Keratinocyte (primary cell): ENCODE data around the gene OSGIN1. TPM values are rescaled to one million over a fixed set of nuclear protein-coding genes. Genes with fewer than 3 reads are reported as not detected.

Experiments used
- DNase-seq: peaks from one replicate; pipeline ENCODE4 v3.0.0-alpha.2; 2011; ENCODE audit warnings: low read depth, missing footprints, low spot score
- FAIRE-seq: peaks from 2 replicates; lab custom pipeline; 2011; peaks lifted over from hg19 to GRCh38; lab: Jason Lieb, UNC
- H2AFZ ChIP-seq: 2 replicates; pipeline ENCODE4 v1.6.0; 2012; ENCODE audit warnings: low read length, control low read depth, inconsistent platforms; ENCODE audit not compliant: control insufficient read depth
- H3K27ac ChIP-seq: 2 replicates; pipeline ENCODE4 v1.5.1; 2011; ENCODE audit warnings: low read length; ENCODE audit not compliant: control insufficient read depth, insufficient read depth
- H3K27me3 ChIP-seq: 3 replicates; pipeline ENCODE4 v1.6.0; 2011; ENCODE audit warnings: low read length; ENCODE audit not compliant: control insufficient read depth, insufficient read depth; ENCODE audit errors: extremely low read depth
- H3K36me3 ChIP-seq, 2 experiments: 2 replicates in 1 of 2; 3 replicates in 1 of 2; pipeline ENCODE4 v1.5.1; 2011; ENCODE audit warnings: low read length in 2 of 2, mild to moderate bottlenecking in 1 of 2; ENCODE audit not compliant: control insufficient read depth in 2 of 2, insufficient read depth in 2 of 2; ENCODE audit errors: extremely low read depth in 1 of 2
- H3K4me1 ChIP-seq: 3 replicates; pipeline ENCODE4 v1.5.1; 2011; ENCODE audit warnings: low read length; ENCODE audit not compliant: control insufficient read depth, insufficient read depth; ENCODE audit errors: extremely low read depth
- H3K4me2 ChIP-seq: 3 replicates; pipeline ENCODE4 v1.6.0; 2011; ENCODE audit warnings: low read depth, low read length; ENCODE audit not compliant: control insufficient read depth, insufficient read depth; ENCODE audit errors: extremely low read depth
- H3K4me3 ChIP-seq, 3 experiments: fragments of 200-600 bp in 1 of 3; sonication (generic) in 1 of 3; 2 replicates in 2 of 3; 3 replicates in 1 of 3; pipeline ENCODE4 v1.5.1; 2011 to 2016; ENCODE audit warnings: low read length in 3 of 3, mild to moderate bottlenecking in 3 of 3, control low read depth in 2 of 3, inconsistent platforms in 1 of 3, low read depth in 1 of 3, mixed read lengths in 1 of 3, mixed run types in 1 of 3, moderate library complexity in 1 of 3; ENCODE audit not compliant: control insufficient read depth in 2 of 3, insufficient read depth in 2 of 3; ENCODE audit errors: extremely low read depth in 1 of 3
- H3K79me2 ChIP-seq: 2 replicates; pipeline ENCODE4 v1.6.0; 2012; ENCODE audit warnings: low read length; ENCODE audit not compliant: control insufficient read depth, insufficient read depth
- H3K9ac ChIP-seq: 3 replicates; pipeline ENCODE4 v1.6.0; 2011; ENCODE audit warnings: low read length; ENCODE audit not compliant: control insufficient read depth, insufficient read depth; ENCODE audit errors: extremely low read depth
- H3K9me1 ChIP-seq: 3 replicates; pipeline ENCODE4 v1.6.0; 2011; ENCODE audit warnings: low read length; ENCODE audit not compliant: control insufficient read depth, insufficient read depth; ENCODE audit errors: extremely low read depth
- H3K9me3 ChIP-seq: 2 replicates; pipeline ENCODE4 v1.5.1; 2012; ENCODE audit warnings: low read depth, low read length; ENCODE audit not compliant: control insufficient read depth
- H4K20me1 ChIP-seq: 3 replicates; pipeline ENCODE4 v1.6.0; 2011; ENCODE audit warnings: low read length; ENCODE audit not compliant: control insufficient read depth, insufficient read depth; ENCODE audit errors: extremely low read depth
- EZH2 ChIP-seq: IDR thresholded peaks from one replicate; pipeline ENCODE4 v1.6.1; 2012; ENCODE audit warnings: inconsistent platforms, mild to moderate bottlenecking, low read length, moderate library complexity
- dilution Hi-C: fragments of 300-500 bp; cut with MboI; formaldehyde crosslinking; loops from one replicate; pipeline ENCODE4 v1.7.0; 2020; ENCODE audit warnings: low sequenced_read_pairs; ENCODE audit not compliant: extremely low pct_ligation_motif_present
- polyA plus RNA-seq, 5 experiments: library from polyadenylated mRNA; depleted of rRNA in 3 of 5; stranded (reverse) in 3 of 5; stranded (forward) in 1 of 5; unstranded in 1 of 5; fragments of >200 nt; gene quantifications; 1 replicate in 1 of 5; 2 replicates in 3 of 5; 3 replicates in 1 of 5; pipeline versions ENCODE4 v1.2.1 to v1.2.3, GENCODE V29; 2011 to 2012; ENCODE audit warnings: missing spikeins in 2 of 5, low read depth in 1 of 5, low replicate concordance in 1 of 5
- TF ChIP-seq, protein P1 (sequence below), 3 experiments: IDR thresholded peaks in 1 of 3; conservative IDR thresholded peaks in 1 of 3; optimal IDR thresholded peaks in 1 of 3; 2 replicates in 2 of 3; 3 replicates in 1 of 3; pipeline versions ENCODE3 to v1.5.1; 2011; ENCODE audit warnings: low read length in 3 of 3, mild to moderate bottlenecking in 3 of 3, moderate library complexity in 2 of 3, control low read depth in 1 of 3, inconsistent platforms in 1 of 3; ENCODE audit not compliant: insufficient read depth in 2 of 3; ENCODE audit errors: extremely low read depth in 1 of 3

The OSGIN1 gene
- polyA plus RNA-seq, 1 donor (not counting 4 experiments of a cell fraction or from before 2014, with no cell fraction given) = 2.1 TPM

DNA sequence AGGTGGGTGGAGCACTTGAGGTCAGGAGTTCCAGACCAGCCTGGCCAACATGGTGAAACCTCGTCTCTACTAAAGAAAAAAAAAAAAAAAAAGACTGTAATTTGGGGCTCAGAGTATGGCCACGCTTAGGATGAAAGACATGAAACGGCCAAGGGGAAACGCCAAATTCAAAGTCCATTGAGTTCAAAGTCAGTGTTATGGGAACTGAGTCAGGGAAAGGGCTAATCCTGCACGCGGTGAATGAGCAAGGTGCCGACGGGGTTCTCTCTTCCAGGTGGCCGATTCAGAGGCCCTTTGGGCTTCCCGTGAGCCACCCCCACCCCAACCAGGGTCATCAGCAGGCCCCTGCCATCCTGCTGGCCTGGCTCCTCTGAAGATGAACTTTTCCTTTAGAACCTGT, 7.5 kb upstream of the OSGIN1 start:
- H3K9ac ChIP-seq = no peak overlapping the region
- H2AFZ ChIP-seq = no peak overlapping the region
- no peaks in the 10 kb centered on the region for H4K20me1 ChIP-seq
- H3K36me3 ChIP-seq = no peaks in the 10 kb centered on the region
- no peak overlapping the region for H3K4me3 ChIP-seq
- DNase-seq = no peak
- no peaks in the 10 kb centered on the region for H3K79me2 ChIP-seq
- H3K9me3 ChIP-seq = no peaks in the 10 kb centered on the region
- H3K4me1 ChIP-seq = no peaks in the 10 kb centered on the region
- H3K9me1 ChIP-seq = no peaks in the 10 kb centered on the region
- TF ChIP-seq, protein P1, sequence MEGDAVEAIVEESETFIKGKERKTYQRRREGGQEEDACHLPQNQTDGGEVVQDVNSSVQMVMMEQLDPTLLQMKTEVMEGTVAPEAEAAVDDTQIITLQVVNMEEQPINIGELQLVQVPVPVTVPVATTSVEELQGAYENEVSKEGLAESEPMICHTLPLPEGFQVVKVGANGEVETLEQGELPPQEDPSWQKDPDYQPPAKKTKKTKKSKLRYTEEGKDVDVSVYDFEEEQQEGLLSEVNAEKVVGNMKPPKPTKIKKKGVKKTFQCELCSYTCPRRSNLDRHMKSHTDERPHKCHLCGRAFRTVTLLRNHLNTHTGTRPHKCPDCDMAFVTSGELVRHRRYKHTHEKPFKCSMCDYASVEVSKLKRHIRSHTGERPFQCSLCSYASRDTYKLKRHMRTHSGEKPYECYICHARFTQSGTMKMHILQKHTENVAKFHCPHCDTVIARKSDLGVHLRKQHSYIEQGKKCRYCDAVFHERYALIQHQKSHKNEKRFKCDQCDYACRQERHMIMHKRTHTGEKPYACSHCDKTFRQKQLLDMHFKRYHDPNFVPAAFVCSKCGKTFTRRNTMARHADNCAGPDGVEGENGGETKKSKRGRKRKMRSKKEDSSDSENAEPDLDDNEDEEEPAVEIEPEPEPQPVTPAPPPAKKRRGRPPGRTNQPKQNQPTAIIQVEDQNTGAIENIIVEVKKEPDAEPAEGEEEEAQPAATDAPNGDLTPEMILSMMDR (optimal IDR thresholded peaks at IDR 0.05 in 1 of 3, IDR thresholded peaks at IDR 0.05 in 1 of 3, conservative IDR thresholded peaks at IDR 0.05 in 1 of 3; ENCODE audit: extremely low read depth in 1 of 3, insufficient read depth in 2 of 3, low read length in 3 of 3) = no peak
- no peak for TF ChIP-seq EZH2
- dilution Hi-C loops = no loop called here
- no peaks in the 10 kb centered on the region for H3K27me3 ChIP-seq
- no peak overlapping the region for H3K4me2 ChIP-seq
- FAIRE-seq = no peak
- no peak overlapping the region for H3K27ac ChIP-seq

DNA sequence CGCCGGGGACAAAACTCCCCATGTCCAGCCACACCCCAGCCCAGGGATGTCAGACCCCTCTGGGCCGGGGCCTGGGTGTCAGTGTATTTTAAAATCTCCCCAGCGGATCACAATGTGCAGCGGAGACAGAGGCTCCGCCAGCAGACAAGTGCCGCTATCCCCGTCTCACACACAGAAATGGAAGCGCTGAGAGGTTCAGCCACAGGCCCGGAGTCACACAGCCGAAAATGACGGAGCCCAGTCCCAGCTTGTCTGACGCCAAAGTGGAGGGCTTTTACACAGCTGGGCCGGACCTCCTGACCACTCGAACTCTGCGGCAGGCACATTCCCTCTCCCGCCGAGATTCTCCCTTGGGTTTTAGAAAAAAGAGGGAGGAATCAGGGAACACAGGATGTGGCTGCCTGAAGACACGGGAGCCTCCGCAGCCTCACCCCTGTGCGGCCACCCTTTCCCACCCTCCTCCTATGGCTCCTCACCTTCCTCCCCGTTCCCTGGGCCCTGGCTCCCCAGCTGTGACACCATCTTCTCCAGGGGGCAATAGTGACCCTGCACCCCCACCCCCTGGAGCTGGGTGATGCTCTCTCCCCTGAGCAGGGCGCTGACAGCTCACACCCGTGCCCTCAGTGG, 6.8 kb upstream of the OSGIN1 start:
- H3K9ac ChIP-seq = no peak overlapping the region
- no peak for DNase-seq
- H3K79me2 ChIP-seq = no peaks in the 10 kb centered on the region
- FAIRE-seq = no peak
- H2AFZ ChIP-seq = no peak overlapping the region
- H3K4me1 ChIP-seq = no peaks in the 10 kb centered on the region
- no peaks in the 10 kb centered on the region for H3K9me3 ChIP-seq
- TF ChIP-seq, protein P1 (optimal IDR thresholded peaks at IDR 0.05 in 1 of 3, IDR thresholded peaks at IDR 0.05 in 1 of 3, conservative IDR thresholded peaks at IDR 0.05 in 1 of 3; ENCODE audit: extremely low read depth in 1 of 3, insufficient read depth in 2 of 3, low read length in 3 of 3) = no peak
- no peak for TF ChIP-seq EZH2
- no peaks in the 10 kb centered on the region for H4K20me1 ChIP-seq
- no peak overlapping the region for H3K4me3 ChIP-seq
- H3K36me3 ChIP-seq = no peaks in the 10 kb centered on the region
- H3K9me1 ChIP-seq = no peaks in the 10 kb centered on the region
- no peaks in the 10 kb centered on the region for H3K27me3 ChIP-seq
- H3K27ac ChIP-seq = no peak overlapping the region
- dilution Hi-C loops = no loop called here
- no peak overlapping the region for H3K4me2 ChIP-seq
